GM12878 (cell line): Measurements from ENCODE around the gene TGFBR1. TPM values are rescaled to one million over a fixed set of nuclear protein-coding genes. Genes with fewer than 3 reads are reported as not detected.

Experiments
- BMI1 ChIP-seq: fragments of 450-650 bp; IDR thresholded peaks from 2 replicates; pipeline ENCODE4 v1.6.1; 2016; ENCODE audit warnings: mild to moderate bottlenecking, moderate library complexity, borderline replicate concordance
- CHD2 ChIP-seq: IDR thresholded peaks from 2 replicates; pipeline ENCODE4 v1.6.1; 2011; ENCODE audit warnings: low read depth, low read length, improper control_type of control experiment, borderline replicate concordance
- EED ChIP-seq: sonication (generic); IDR thresholded peaks from 2 replicates; pipeline ENCODE4 v1.6.1; 2016; ENCODE audit warnings: antibody characterized with exemption, low read depth
- GATAD2B ChIP-seq: fragments of 450-650 bp; conservative IDR thresholded peaks from 2 replicates; pipeline ENCODE4 v1.6.1; 2017; ENCODE audit warnings: low read depth, mild to moderate bottlenecking, moderate library complexity
- IKZF1 ChIP-seq: fragments of 450-650 bp; conservative IDR thresholded peaks from 2 replicates; pipeline ENCODE4 v1.6.1; 2017; ENCODE audit warnings: antibody characterized with exemption, mild to moderate bottlenecking
- IKZF2 ChIP-seq, 2 experiments: fragments of 450-650 bp; IDR thresholded peaks; 2 replicates each; pipeline ENCODE4 v1.6.1; 2017; ENCODE audit warnings: mild to moderate bottlenecking in 2 of 2, moderate library complexity in 2 of 2
- IRF4 ChIP-seq: IDR thresholded peaks from 2 replicates; pipeline ENCODE4 v1.6.1; 2011; ENCODE audit warnings: low read depth, low read length
- KLF5 ChIP-seq: fragments of 450-650 bp; IDR thresholded peaks from 2 replicates; pipeline ENCODE4 v1.6.1; 2014; ENCODE audit warnings: mild to moderate bottlenecking; ENCODE audit not compliant: partially characterized antibody
- MEF2B ChIP-seq: fragments of 450-650 bp; IDR thresholded peaks from 2 replicates; pipeline ENCODE4 v1.6.1; 2018; ENCODE audit warnings: mild to moderate bottlenecking, moderate library complexity; ENCODE audit not compliant: partially characterized antibody, poor library complexity, severe bottlenecking
- NBN ChIP-seq: fragments of 450-650 bp; IDR thresholded peaks from 2 replicates; pipeline ENCODE4 v1.6.1; 2016
- NFYB ChIP-seq: IDR thresholded peaks from 2 replicates; pipeline ENCODE4 v1.6.1; 2011; ENCODE audit warnings: low read depth, mild to moderate bottlenecking, low read length, improper control_type of control experiment, moderate library complexity; ENCODE audit not compliant: insufficient read depth
- NKRF ChIP-seq: fragments of 450-650 bp; conservative IDR thresholded peaks from 2 replicates; pipeline ENCODE4 v1.6.1; 2017; ENCODE audit warnings: mild to moderate bottlenecking, moderate library complexity
- NR2C1 ChIP-seq: fragments of 450-650 bp; IDR thresholded peaks from 2 replicates; pipeline ENCODE4 v1.6.1; 2017; ENCODE audit warnings: antibody characterized with exemption, mild to moderate bottlenecking, moderate library complexity
- NRF1 ChIP-seq: conservative IDR thresholded peaks from 2 replicates; pipeline ENCODE4 v1.6.1; 2011; ENCODE audit warnings: mild to moderate bottlenecking, low read depth, low read length, improper control_type of control experiment
- SREBF1 ChIP-seq: IDR thresholded peaks from 2 replicates; pipeline ENCODE4 v1.6.1; 2012; ENCODE audit warnings: mild to moderate bottlenecking, low read length
- STAT1 ChIP-seq: fragments of 450-650 bp; conservative IDR thresholded peaks from 2 replicates; pipeline ENCODE4 v1.6.1; 2014; ENCODE audit warnings: antibody characterized with exemption, mild to moderate bottlenecking
- SUPT20H ChIP-seq: IDR thresholded peaks from 2 replicates; pipeline ENCODE4 v1.6.1; 2011; ENCODE audit warnings: low read depth, mild to moderate bottlenecking, low read length, moderate library complexity, borderline replicate concordance; ENCODE audit not compliant: control insufficient read depth
- TAF1 ChIP-seq: IDR thresholded peaks from 2 replicates; pipeline ENCODE4 v1.6.1; 2011; ENCODE audit warnings: mild to moderate bottlenecking, low read depth, low read length, borderline replicate concordance
- polyA plus RNA-seq, 11 experiments: library from polyadenylated mRNA; depleted of rRNA in 4 of 11; unstranded in 6 of 11; stranded (reverse) in 5 of 11; fragments of >200 nt; fragmentation: Nextera tagmentation in 4 of 11; fragmentation: Illumina TruSeq in 1 of 11; extraction: Ambion mirVana in 4 of 11; extraction: Trizol in 1 of 11; gene quantifications; 1 replicate in 1 of 11; 2 replicates in 10 of 11; pipeline versions ENCODE4 v1.2.1 to v1.2.3, GENCODE V29; 2011 to 2016; ENCODE audit warnings: inconsistent platforms in 2 of 11, missing spikeins in 2 of 11, low read depth in 1 of 11
- total RNA-seq, 4 experiments: library from RNA; depleted of rRNA in 3 of 4; stranded (reverse); fragments of >200 nt in 3 of 4; fragmentation: Illumina TruSeq in 1 of 4; extraction: Trizol in 1 of 4; gene quantifications; 2 replicates each; pipeline versions ENCODE4 v1.2.1 to v1.2.3, GENCODE V29; 2013 to 2021
- TF ChIP-seq, protein P1 (sequence below), 3 experiments: IDR thresholded peaks in 2 of 3; conservative IDR thresholded peaks in 1 of 3; 2 replicates each; pipeline ENCODE4 v1.5.1; 2011; ENCODE audit warnings: low read depth in 3 of 3, low read length in 3 of 3, mild to moderate bottlenecking in 3 of 3, control low read depth in 2 of 3, moderate library complexity in 2 of 3, inconsistent platforms in 1 of 3, mixed read lengths in 1 of 3; ENCODE audit not compliant: control insufficient read depth in 2 of 3, insufficient read depth in 1 of 3; ENCODE audit errors: extremely low read depth in 1 of 3

The TGFBR1 gene
- total and polyA plus RNA-seq, 10 of the 15 experiments (the other 5 are each of a cell fraction or from before 2014, with no cell fraction given): 2.9 to 27.2 (median 16.6) TPM

DNA sequence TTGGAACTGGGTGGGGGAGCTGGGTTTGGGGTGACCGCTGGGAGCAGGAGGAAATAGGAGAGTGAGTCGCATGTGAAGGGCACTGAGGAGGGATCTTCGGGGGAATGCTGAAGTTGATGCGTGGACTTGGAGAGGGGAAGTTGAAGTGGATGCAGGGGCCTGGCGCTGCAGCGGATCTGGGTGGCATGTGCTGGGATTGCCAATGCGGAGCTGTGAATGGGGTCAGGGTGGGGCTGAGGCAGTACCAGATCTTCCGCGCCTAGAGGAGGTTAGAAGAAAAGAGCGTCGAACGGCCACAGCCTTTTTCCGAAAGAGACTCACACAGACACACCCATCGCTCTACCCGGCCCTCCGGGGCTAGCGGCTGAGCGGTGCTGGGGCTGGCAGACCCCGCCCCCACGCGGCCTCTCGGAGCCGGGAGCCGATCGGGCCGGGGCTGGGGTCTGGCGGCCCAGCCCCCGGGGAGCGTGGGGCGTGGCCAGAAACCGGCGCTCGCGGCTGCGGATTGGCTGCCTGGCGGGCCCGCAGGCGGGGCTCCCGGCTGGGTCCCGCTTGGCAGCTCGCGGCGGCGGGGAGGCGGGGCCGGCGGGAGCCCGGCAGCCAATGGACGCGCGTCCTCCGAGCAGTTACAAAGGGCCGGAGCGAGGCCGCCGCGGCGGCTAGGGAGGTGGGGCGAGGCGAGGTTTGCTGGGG lies at the start of gene TGFBR1 (continued):
- TF ChIP-seq, protein P1, sequence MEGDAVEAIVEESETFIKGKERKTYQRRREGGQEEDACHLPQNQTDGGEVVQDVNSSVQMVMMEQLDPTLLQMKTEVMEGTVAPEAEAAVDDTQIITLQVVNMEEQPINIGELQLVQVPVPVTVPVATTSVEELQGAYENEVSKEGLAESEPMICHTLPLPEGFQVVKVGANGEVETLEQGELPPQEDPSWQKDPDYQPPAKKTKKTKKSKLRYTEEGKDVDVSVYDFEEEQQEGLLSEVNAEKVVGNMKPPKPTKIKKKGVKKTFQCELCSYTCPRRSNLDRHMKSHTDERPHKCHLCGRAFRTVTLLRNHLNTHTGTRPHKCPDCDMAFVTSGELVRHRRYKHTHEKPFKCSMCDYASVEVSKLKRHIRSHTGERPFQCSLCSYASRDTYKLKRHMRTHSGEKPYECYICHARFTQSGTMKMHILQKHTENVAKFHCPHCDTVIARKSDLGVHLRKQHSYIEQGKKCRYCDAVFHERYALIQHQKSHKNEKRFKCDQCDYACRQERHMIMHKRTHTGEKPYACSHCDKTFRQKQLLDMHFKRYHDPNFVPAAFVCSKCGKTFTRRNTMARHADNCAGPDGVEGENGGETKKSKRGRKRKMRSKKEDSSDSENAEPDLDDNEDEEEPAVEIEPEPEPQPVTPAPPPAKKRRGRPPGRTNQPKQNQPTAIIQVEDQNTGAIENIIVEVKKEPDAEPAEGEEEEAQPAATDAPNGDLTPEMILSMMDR (IDR thresholded peaks at IDR 0.05 in 2 of 3, conservative IDR thresholded peaks at IDR 0.05 in 1 of 3; ENCODE audit: control insufficient read depth in 2 of 3, extremely low read depth in 1 of 3, insufficient read depth in 1 of 3, low read depth in 3 of 3, low read length in 3 of 3): peak in 1 of 3 experiments; percentile 21; a peak in 1 of 6 replicates
- peak; percentile 61; the same call in 1 of the 2 replicates for TF ChIP-seq TAF1
- TF ChIP-seq SUPT20H: no peak
- 0 out of 2 replicates have a peak, but pooled peaks have one; percentile 62 for TF ChIP-seq STAT1
- TF ChIP-seq SREBF1: no peak
- peak; percentile 78 for TF ChIP-seq NBN
- peak; percentile 43 to 51; a peak in 2 of 4 replicates for TF ChIP-seq IKZF2 (IDR thresholded peaks at IDR 0.05)
- TF ChIP-seq KLF5: peak; percentile 70
- TF ChIP-seq BMI1: no peak
- no peak for TF ChIP-seq NRF1
- peak; percentile 26 for TF ChIP-seq MEF2B
- TF ChIP-seq EED: no peak
- TF ChIP-seq IKZF1: peak; percentile 15; the same call in 1 of the 2 replicates
- peak; percentile 79; the same call in 1 of the 2 replicates for TF ChIP-seq NFYB
- TF ChIP-seq GATAD2B: peak; percentile 69; the same call in 1 of the 2 replicates
- peak; percentile 20; the same call in 1 of the 2 replicates for TF ChIP-seq CHD2
- TF ChIP-seq NR2C1: no peak
- peak; percentile 27; the same call in 1 of the 2 replicates for TF ChIP-seq NKRF
- TF ChIP-seq IRF4: no peak
